Activated CD4-positive, alpha-beta T cell treated with anti-CD3 and anti-CD28 coated beads for 36 hours (primary cell): ENCODE results near the gene HDAC4. TPM values are rescaled to one million over a fixed set of nuclear protein-coding genes. Genes with fewer than 3 reads are reported as not detected.
"Not testable (repeated sequence)": the region's sequence is repeated elsewhere in the genome, so short reads cannot be mapped to it uniquely, and the experiment has no call there.

ENCODE experiments used
- ATAC-seq: fragments of 200-7000 bp; cut with Tn5 transposase; one replicate; pipeline ENCODE4 v1.10.0; 2021; ENCODE audit warnings: mild to moderate bottlenecking, moderate library complexity
- CTCF ChIA-PET: fragments of 350-600 bp; sonication (Branson Sonifier 250); formaldehyde crosslinking; loops from one replicate; lab custom pipeline; 2021; ENCODE audit warnings: antibody characterized with exemption; lab: Charles Lee
- POLR2A ChIA-PET: fragments of 350-600 bp; sonication (Branson Sonifier 250); formaldehyde crosslinking; loops from one replicate; lab custom pipeline; 2021; ENCODE audit warnings: antibody characterized with exemption, inconsistent platforms; lab: Charles Lee
- DNase-seq: peaks from one replicate; pipeline ENCODE4 v3.0.0-alpha.2; 2020
- H3K27ac Mint-ChIP-seq: one replicate; pipeline ENCODE4 v1.8.0; 2021; ENCODE audit warnings: mixed read lengths
- H3K27me3 Mint-ChIP-seq: one replicate; pipeline ENCODE4 v1.8.0; 2021; ENCODE audit warnings: mixed read lengths
- H3K36me3 Mint-ChIP-seq: one replicate; pipeline ENCODE4 v1.8.0; 2021; ENCODE audit warnings: low read depth, mixed read lengths
- H3K4me1 Mint-ChIP-seq: one replicate; pipeline ENCODE4 v1.8.0; 2021; ENCODE audit warnings: mixed read lengths
- H3K4me3 Mint-ChIP-seq: one replicate; pipeline ENCODE4 v1.8.0; 2021; ENCODE audit warnings: mild to moderate bottlenecking, moderate library complexity, mixed read lengths
- H3K9me3 Mint-ChIP-seq: one replicate; pipeline ENCODE4 v1.8.0; 2021; ENCODE audit warnings: low read depth, mixed read lengths
- intact Hi-C, 2 experiments: fragments of 100-400 bp; cut with DNase I in 1 of 2; cut with micrococcal nuclease in 1 of 2; formaldehyde crosslinking; loops; one replicate each; pipeline versions ENCODE4 v1.14.2 to v1.15.1; 2022 to 2024; cut with DNase I, micrococcal nuclease
- total RNA-seq, 2 experiments: library from RNA; stranded (reverse); gene quantifications; one replicate each; pipeline ENCODE4 v1.2.3, GENCODE V29; 2021

Gene HDAC4
- total RNA-seq, 2 experiments from 2014 or later = 25.4 to 30.4 TPM

- H3K27ac Mint-ChIP-seq = no peak overlapping the region
- H3K4me3 Mint-ChIP-seq = no peak overlapping the region
- H3K36me3 Mint-ChIP-seq = peaks cover 30% of the 10 kb centered on the region
- ChIA-PET CTCF (interaction anchor here (1.2 to 1.4 kb wide), 2 partner anchors 11 to 21 kb away, joined by 3 read pairs; no protein-coding TSS in a partner anchor), POLR2A (no interaction called here)
- H3K9me3 Mint-ChIP-seq = no peaks in the 10 kb centered on the region
- DNase-seq = no peak
- H3K4me1 Mint-ChIP-seq = peaks cover 6% of the 10 kb centered on the region
- no peaks in the 10 kb centered on the region for H3K27me3 Mint-ChIP-seq
- intact Hi-C loops = no loop called here
- ATAC-seq = peak; percentile 61
These were observed 217.6 kb downstream of the HDAC4 start for GRCh38 chr2:239182981-239183791.

GRCh38 chr2:239181903-239182581 lies 218.8 kb downstream of the HDAC4 start:
- peaks cover 39% of the 10 kb centered on the region for H3K36me3 Mint-ChIP-seq
- CTCF ChIA-PET = no interaction called here

GRCh38 chr2:239181074-239181902 lies 219.5 kb downstream of the HDAC4 start:
- peaks cover 6% of the 10 kb centered on the region for H3K4me1 Mint-ChIP-seq
- intact Hi-C loops = no loop called here
- H3K4me3 Mint-ChIP-seq = no peak overlapping the region
- H3K36me3 Mint-ChIP-seq = peaks cover 41% of the 10 kb centered on the region
- no peaks in the 10 kb centered on the region for H3K27me3 Mint-ChIP-seq
- ATAC-seq (no peak), DNase-seq (peak; percentile 3)
- ChIA-PET POLR2A (no interaction called here), CTCF (no interaction called here)
- H3K9me3 Mint-ChIP-seq = peaks cover 9% of the 10 kb centered on the region
- H3K27ac Mint-ChIP-seq = no peak overlapping the region

More at GRCh38 chr2:239181903-239182581, 218.8 kb downstream of the HDAC4 start:
- POLR2A ChIA-PET = no interaction called here
- DNase-seq (no peak), ATAC-seq (no peak)
- no peaks in the 10 kb centered on the region for H3K27me3 Mint-ChIP-seq
- H3K4me3 Mint-ChIP-seq = no peak overlapping the region
- peaks cover 2% of the 10 kb centered on the region for H3K9me3 Mint-ChIP-seq
- no peak overlapping the region for H3K27ac Mint-ChIP-seq
- intact Hi-C loops = no loop called here
- peaks cover 6% of the 10 kb centered on the region for H3K4me1 Mint-ChIP-seq

DNA sequence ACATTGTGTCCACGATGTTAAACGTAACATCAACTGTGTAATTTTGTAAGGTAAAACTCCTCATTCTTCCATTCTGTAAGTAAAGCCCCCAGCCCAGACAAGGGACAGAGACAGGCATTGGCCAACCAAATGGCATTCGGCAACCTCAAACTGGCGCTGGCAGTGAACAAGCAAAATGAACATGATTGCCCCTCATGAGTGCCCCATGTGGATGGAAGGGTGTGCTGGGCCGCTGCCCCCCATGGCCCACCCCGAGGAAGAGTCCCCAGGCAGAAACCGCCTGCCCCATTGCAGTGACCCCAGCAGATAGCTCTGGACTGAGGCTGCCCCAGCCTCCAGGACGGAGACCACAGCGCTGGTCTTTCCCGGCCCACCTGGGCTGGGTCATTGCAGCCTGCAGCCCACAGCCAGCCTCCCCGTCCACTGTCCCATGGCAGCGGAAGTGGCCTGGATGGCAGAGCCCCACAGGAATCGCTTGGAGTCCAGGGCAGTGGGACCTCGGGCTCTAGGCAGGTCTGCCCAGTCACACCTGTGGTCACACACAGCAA lies 220.2 kb downstream of the HDAC4 start:
- ChIA-PET CTCF (no interaction called here), POLR2A (no interaction called here)
- no peak overlapping the region for H3K4me3 Mint-ChIP-seq
- ATAC-seq (no peak), DNase-seq (no peak)
- H3K27ac Mint-ChIP-seq = no peak overlapping the region
- H3K36me3 Mint-ChIP-seq = peaks cover 46% of the 10 kb centered on the region
- H3K9me3 Mint-ChIP-seq = peaks cover 10% of the 10 kb centered on the region
- H3K27me3 Mint-ChIP-seq = no peaks in the 10 kb centered on the region
- H3K4me1 Mint-ChIP-seq = peaks cover 6% of the 10 kb centered on the region
- intact Hi-C loops = no loop called here

GRCh38 chr2:239179851-239180371 lies 220.9 kb downstream of the HDAC4 start:
- Mint-ChIP-seq H3K27ac (no peak overlapping the region), H3K4me1 (peaks cover 6% of the 10 kb centered on the region), H3K9me3 (peaks cover 12% of the 10 kb centered on the region), H3K4me3 (no peak overlapping the region), H3K36me3 (peaks cover 53% of the 10 kb centered on the region), H3K27me3 (no peaks in the 10 kb centered on the region)
- intact Hi-C loops = no loop called here
- DNase-seq = no peak
- ChIA-PET POLR2A (no interaction called here), CTCF (no interaction called here)
- ATAC-seq = no peak

- ChIA-PET CTCF (interaction anchor here (0.6 kb wide), 1 partner anchor 80 kb away, joined by 3 read pairs; no protein-coding TSS in a partner anchor), POLR2A (no interaction called here)
- Mint-ChIP-seq H3K27me3 (no peaks in the 10 kb centered on the region), H3K4me3 (no peak overlapping the region), H3K9me3 (peaks cover 20% of the 10 kb centered on the region), H3K36me3 (peaks cover 63% of the 10 kb centered on the region), H3K27ac (no peak overlapping the region), H3K4me1 (peaks cover 6% of the 10 kb centered on the region)
- no peak for DNase-seq
- ATAC-seq = no peak
- intact Hi-C loops = no loop called here
These were observed 221.9 kb downstream of the HDAC4 start for GRCh38 chr2:239178954-239179353.

DNA sequence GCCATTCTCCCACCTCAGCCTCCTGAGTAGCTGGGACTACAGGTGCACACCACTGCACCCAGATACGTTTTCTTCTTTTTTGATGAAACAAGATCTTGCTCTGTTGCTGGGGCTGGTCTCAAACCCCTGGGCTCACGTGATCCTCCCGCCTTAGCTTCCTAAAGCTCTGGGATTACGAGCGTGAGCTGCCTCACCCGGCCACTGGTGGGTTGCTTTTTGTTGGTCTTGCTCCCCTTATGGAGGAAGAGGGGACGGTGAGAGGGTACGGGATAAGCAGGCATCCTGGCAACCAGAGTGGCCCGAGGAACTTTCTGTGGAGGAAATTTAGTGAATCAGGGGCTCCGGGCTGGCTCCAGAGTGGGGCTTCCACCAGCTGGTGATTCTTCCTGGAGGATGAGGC lies 222.3 kb downstream of the HDAC4 start:
- ATAC-seq (no peak), DNase-seq (no peak)
- H3K9me3 Mint-ChIP-seq = peaks cover 23% of the 10 kb centered on the region
- ChIA-PET POLR2A (no interaction called here), CTCF (no interaction called here)
- no peaks in the 10 kb centered on the region for H3K27me3 Mint-ChIP-seq
- peaks cover 7% of the 10 kb centered on the region for H3K4me1 Mint-ChIP-seq
- intact Hi-C loops = no loop called here
- peaks cover 65% of the 10 kb centered on the region for H3K36me3 Mint-ChIP-seq
- no peak overlapping the region for H3K4me3 Mint-ChIP-seq
- no peak overlapping the region for H3K27ac Mint-ChIP-seq

- no peak overlapping the region for H3K27ac Mint-ChIP-seq
- no peak overlapping the region for H3K4me3 Mint-ChIP-seq
- ChIA-PET CTCF (no interaction called here), POLR2A (no interaction called here)
- H3K27me3 Mint-ChIP-seq = no peaks in the 10 kb centered on the region
- ATAC-seq (no peak), DNase-seq (no peak)
- peaks cover 29% of the 10 kb centered on the region for H3K9me3 Mint-ChIP-seq
- peaks cover 69% of the 10 kb centered on the region for H3K36me3 Mint-ChIP-seq
- intact Hi-C loops = no loop called here
- peaks cover 6% of the 10 kb centered on the region for H3K4me1 Mint-ChIP-seq
These were observed 222.9 kb downstream of the HDAC4 start for GRCh38 chr2:239177908-239178307.

DNA sequence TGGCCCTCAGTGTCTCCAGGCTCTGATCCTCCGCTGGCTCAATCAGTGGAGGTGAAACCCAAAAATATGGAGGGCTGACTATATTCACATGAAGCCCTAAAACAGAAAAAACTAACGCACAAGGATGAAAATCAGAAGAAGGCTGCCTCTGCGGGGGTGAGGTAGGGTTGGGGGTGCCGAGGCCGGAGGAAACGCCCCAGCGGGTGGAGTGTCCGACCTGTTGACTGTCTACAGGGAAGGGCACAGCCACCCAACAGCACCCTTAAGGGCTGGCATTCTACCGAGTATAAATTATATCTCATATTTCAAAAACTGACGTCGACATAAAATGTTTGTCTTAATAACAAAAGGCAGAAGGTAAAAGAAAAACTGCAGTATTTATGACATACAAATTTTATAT lies 223.5 kb downstream of the HDAC4 start:
- Mint-ChIP-seq H3K27me3 (no peaks in the 10 kb centered on the region), H3K4me1 (peaks cover 4% of the 10 kb centered on the region), H3K9me3 (peaks cover 33% of the 10 kb centered on the region), H3K36me3 (peaks cover 75% of the 10 kb centered on the region), H3K27ac (no peak overlapping the region), H3K4me3 (no peak overlapping the region)
- ChIA-PET CTCF (no interaction called here), POLR2A (no interaction called here)
- intact Hi-C loops = no loop called here
- DNase-seq = no peak
- ATAC-seq = no peak

- Mint-ChIP-seq H3K9me3 (peaks cover 39% of the 10 kb centered on the region), H3K36me3 (peaks cover 79% of the 10 kb centered on the region)
- H3K4me1 Mint-ChIP-seq, DNase-seq, H3K27ac Mint-ChIP-seq, H3K27me3 Mint-ChIP-seq, POLR2A ChIA-PET, intact Hi-C loops, ATAC-seq, H3K4me3 Mint-ChIP-seq, CTCF ChIA-PET: not testable (repeated sequence)
These were observed 224.5 kb downstream of the HDAC4 start for GRCh38 chr2:239176138-239176803.
